Activated CD4-positive, alpha-beta T cell treated with anti-CD3 and anti-CD28 coated beads for 36 hours (primary cell): ENCODE data around the gene C6orf52. TPM values are rescaled to one million over a fixed set of nuclear protein-coding genes. Genes with fewer than 3 reads are reported as not detected.

Experiments used
- total RNA-seq, 2 experiments: library from RNA; stranded (reverse); gene quantifications; one replicate each; pipeline ENCODE4 v1.2.3, GENCODE V29; 2021

The C6orf52 gene
- total RNA-seq, 2 experiments from 2014 or later, result 1.2 to 2.4 TPM

Other genes with a start within 250 kb of the C6orf52 start
- 1 to 10 TPM; 1.6 to 2.2 TPM for gene GCNT2, start 173.3 kb downstream of the C6orf52 start, total RNA-seq
- gene PAK1IP1, start 356 bp upstream of the C6orf52 start, total RNA-seq, result 10 to 100 TPM; 35.6 to 39.4 TPM
- gene TMEM14C, start 28.5 kb upstream of the C6orf52 start, total RNA-seq, result 10 to 100 TPM; 67.6 to 81.7 TPM
- 10 to 100 TPM; 77.2 to 99.3 TPM for gene TMEM14B, start 53.2 kb upstream of the C6orf52 start, total RNA-seq
- under 1 TPM; 0.42 to 0.43 TPM for gene MAK, start 143.9 kb upstream of the C6orf52 start, total RNA-seq
- gene GCM2, start 187.4 kb upstream of the C6orf52 start, total RNA-seq, result not detected
- under 1 TPM in 1 of 2 experiments, not detected in 1; 0.25 TPM for gene SYCP2L, start 192.4 kb upstream of the C6orf52 start, total RNA-seq